ENCODE data around the gene NCF4. TPM values are rescaled to one million over a fixed set of nuclear protein-coding genes. Genes with fewer than 3 reads are reported as not detected.

NCF4 gene
- total RNA-seq, 1 donor: 0.36 TPM

DNA sequence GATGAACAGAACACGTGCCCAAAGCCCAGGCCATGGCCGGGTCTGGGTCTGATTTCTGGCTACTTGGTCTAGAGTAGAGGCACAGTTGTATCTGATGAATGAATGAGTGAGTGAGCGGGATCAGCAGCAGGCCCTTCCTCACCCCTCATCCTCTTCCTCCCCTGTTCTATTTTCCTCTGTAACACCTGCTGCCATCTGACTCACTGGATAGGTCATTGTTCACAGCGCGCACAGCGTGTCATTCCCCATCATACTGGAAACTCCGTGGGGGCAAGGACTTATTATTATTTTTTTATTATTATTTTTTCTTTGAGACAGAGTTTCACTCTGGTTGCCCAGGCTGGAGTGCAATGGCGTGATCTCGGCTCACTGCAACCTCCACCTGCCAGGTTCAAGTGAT, 13.9 kb downstream of the NCF4 start:
- DNase-seq (ENCODE audit: insufficient read length, low spot score, missing footprints): no peak
- no peaks in the 10 kb centered on the region for H4K20me1 ChIP-seq (ENCODE audit: insufficient read depth, low read length)
- peaks cover 30% of the 10 kb centered on the region for H3K4me1 ChIP-seq (ENCODE audit: insufficient read depth, low read length)
- H3K9me3 ChIP-seq (ENCODE audit: low read depth, low read length): no peaks in the 10 kb centered on the region
- no peaks in the 10 kb centered on the region for H3K36me3 ChIP-seq (ENCODE audit: insufficient read depth, low read length)
- no peaks in the 10 kb centered on the region for H3K79me2 ChIP-seq (ENCODE audit: insufficient read depth, low read length)
- H2AFZ ChIP-seq (ENCODE audit: low read length): no peak overlapping the region
- H3K4me2 ChIP-seq (ENCODE audit: insufficient read depth, low read length): no peak overlapping the region
- no peak overlapping the region for H3K27ac ChIP-seq (ENCODE audit: low read depth, low read length)
- TF ChIP-seq, protein P1, sequence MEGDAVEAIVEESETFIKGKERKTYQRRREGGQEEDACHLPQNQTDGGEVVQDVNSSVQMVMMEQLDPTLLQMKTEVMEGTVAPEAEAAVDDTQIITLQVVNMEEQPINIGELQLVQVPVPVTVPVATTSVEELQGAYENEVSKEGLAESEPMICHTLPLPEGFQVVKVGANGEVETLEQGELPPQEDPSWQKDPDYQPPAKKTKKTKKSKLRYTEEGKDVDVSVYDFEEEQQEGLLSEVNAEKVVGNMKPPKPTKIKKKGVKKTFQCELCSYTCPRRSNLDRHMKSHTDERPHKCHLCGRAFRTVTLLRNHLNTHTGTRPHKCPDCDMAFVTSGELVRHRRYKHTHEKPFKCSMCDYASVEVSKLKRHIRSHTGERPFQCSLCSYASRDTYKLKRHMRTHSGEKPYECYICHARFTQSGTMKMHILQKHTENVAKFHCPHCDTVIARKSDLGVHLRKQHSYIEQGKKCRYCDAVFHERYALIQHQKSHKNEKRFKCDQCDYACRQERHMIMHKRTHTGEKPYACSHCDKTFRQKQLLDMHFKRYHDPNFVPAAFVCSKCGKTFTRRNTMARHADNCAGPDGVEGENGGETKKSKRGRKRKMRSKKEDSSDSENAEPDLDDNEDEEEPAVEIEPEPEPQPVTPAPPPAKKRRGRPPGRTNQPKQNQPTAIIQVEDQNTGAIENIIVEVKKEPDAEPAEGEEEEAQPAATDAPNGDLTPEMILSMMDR (IDR thresholded peaks at IDR 0.05; ENCODE audit: extremely low read depth, low read depth, low read length): no peak
- no peaks in the 10 kb centered on the region for H3K27me3 ChIP-seq (ENCODE audit: insufficient read depth, low read length)
- no peak overlapping the region for H3K4me3 ChIP-seq (ENCODE audit: insufficient read depth, low read length)

DNA sequence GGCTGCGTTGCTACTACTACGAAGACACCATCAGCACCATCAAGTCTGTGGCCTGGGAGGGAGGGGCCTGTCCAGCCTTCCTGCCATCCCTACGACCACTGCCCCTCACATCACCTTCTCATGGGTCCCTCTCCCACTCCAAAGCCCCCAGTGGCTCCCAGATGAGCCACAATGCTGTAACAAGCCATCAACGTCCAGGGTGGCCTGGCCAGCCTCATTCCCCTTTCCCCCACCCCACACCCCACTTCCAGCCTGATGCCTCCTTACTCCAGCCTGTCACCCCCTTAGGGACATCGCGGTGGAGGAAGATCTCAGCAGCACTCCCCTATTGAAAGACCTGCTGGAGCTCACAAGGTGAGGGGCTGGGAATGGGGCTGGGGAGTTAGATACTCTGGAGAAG, 14.9 kb downstream of the NCF4 start:
- H2AFZ ChIP-seq (ENCODE audit: low read length): no peak overlapping the region
- no peaks in the 10 kb centered on the region for H3K27me3 ChIP-seq (ENCODE audit: insufficient read depth, low read length)
- H3K4me1 ChIP-seq (ENCODE audit: insufficient read depth, low read length): peaks cover 30% of the 10 kb centered on the region
- H3K4me3 ChIP-seq (ENCODE audit: insufficient read depth, low read length): no peak overlapping the region
- no peaks in the 10 kb centered on the region for H3K36me3 ChIP-seq (ENCODE audit: insufficient read depth, low read length)
- H3K79me2 ChIP-seq (ENCODE audit: insufficient read depth, low read length): no peaks in the 10 kb centered on the region
- H3K27ac ChIP-seq (ENCODE audit: low read depth, low read length): no peak overlapping the region
- no peaks in the 10 kb centered on the region for H4K20me1 ChIP-seq (ENCODE audit: insufficient read depth, low read length)
- no peaks in the 10 kb centered on the region for H3K9me3 ChIP-seq (ENCODE audit: low read depth, low read length)
- no peak for DNase-seq (ENCODE audit: insufficient read length, low spot score, missing footprints)
- TF ChIP-seq, protein P1 (IDR thresholded peaks at IDR 0.05; ENCODE audit: extremely low read depth, low read depth, low read length): no peak
- H3K4me2 ChIP-seq (ENCODE audit: insufficient read depth, low read length): no peak overlapping the region

DNA sequence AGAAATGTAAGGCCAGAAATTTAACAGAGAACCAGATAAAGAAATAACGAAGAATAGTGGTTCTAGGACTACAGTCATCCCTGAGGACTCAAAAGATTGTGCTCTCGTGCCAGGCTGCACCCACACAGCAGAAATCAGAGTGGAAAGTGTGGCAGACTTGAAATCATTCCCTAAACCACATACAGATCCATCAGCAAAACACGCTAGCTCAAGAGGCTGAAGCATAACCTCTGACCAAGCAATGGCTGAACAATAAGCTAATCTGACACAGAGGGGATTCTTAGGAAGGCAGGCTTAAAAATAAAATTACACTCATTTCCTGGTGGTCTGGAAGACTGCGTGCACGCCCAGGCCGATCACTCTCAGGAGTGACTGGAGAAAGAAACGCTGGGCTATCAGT, 19.0 kb downstream of the NCF4 start:
- peak; percentile 92 for DNase-seq (ENCODE audit: insufficient read length, low spot score, missing footprints)
- Histone ChIP-seq H3K36me3 (ENCODE audit: insufficient read depth, low read length) (no peaks in the 10 kb centered on the region), H3K4me3 (ENCODE audit: insufficient read depth, low read length) (no peak overlapping the region), H3K27ac (ENCODE audit: low read depth, low read length) (peak overlapping the region; percentile 73), H3K9me3 (ENCODE audit: low read depth, low read length) (peaks cover 5% of the 10 kb centered on the region), H3K4me1 (ENCODE audit: insufficient read depth, low read length) (peaks cover 15% of the 10 kb centered on the region), H3K79me2 (ENCODE audit: insufficient read depth, low read length) (no peaks in the 10 kb centered on the region), H3K4me2 (ENCODE audit: insufficient read depth, low read length) (peak overlapping the region; percentile 3), H2AFZ (ENCODE audit: low read length) (no peak overlapping the region), H4K20me1 (ENCODE audit: insufficient read depth, low read length) (no peaks in the 10 kb centered on the region), H3K27me3 (ENCODE audit: insufficient read depth, low read length) (no peaks in the 10 kb centered on the region)
- TF ChIP-seq, protein P1 (IDR thresholded peaks at IDR 0.05; ENCODE audit: extremely low read depth, low read depth, low read length): no peak

DNA sequence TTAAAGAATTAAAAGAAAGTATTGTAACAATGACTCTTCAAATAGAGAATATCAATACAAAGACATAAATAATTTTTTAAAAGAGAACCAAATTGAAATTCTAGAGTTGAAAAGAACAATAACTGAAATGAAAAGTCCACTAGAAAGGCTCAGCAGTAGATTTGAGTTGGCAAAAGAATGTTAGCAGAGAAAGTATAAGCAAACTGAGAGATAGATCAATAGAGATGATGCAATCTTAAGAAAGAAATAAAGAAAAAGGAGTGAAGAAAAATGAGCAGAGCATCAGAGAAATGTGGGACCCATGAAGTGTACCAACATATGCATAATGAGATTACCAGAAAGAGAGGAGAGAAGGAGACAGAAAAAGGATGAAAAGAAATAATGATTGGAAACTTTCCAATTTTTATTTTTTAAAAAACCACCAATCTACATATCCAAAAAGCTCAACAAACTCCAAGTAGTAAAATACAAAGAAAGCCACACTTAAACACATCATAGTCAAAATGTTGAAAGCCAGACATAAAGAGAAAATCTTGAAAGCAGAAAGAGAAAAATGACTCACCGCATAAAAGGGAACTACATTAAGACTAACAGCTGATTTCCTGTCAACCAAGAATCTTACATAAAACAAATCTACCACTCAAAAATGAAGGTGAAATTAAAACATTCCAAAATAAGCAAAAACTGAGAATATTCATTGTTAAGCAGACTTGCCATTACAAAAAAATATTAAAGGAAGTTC, 20.9 kb downstream of the NCF4 start:
- Histone ChIP-seq H3K4me2 (ENCODE audit: insufficient read depth, low read length) (no peak overlapping the region), H3K9me3 (ENCODE audit: low read depth, low read length) (peaks cover 5% of the 10 kb centered on the region), H3K79me2 (ENCODE audit: insufficient read depth, low read length) (no peaks in the 10 kb centered on the region), H3K4me1 (ENCODE audit: insufficient read depth, low read length) (peaks cover 21% of the 10 kb centered on the region), H3K36me3 (ENCODE audit: insufficient read depth, low read length) (no peaks in the 10 kb centered on the region), H2AFZ (ENCODE audit: low read length) (no peak overlapping the region), H3K4me3 (ENCODE audit: insufficient read depth, low read length) (no peak overlapping the region), H4K20me1 (ENCODE audit: insufficient read depth, low read length) (no peaks in the 10 kb centered on the region), H3K27ac (ENCODE audit: low read depth, low read length) (no peak overlapping the region), H3K27me3 (ENCODE audit: insufficient read depth, low read length) (peaks cover 3% of the 10 kb centered on the region)
- TF ChIP-seq, protein P1 (IDR thresholded peaks at IDR 0.05; ENCODE audit: extremely low read depth, low read depth, low read length): no peak
- no peak for DNase-seq (ENCODE audit: insufficient read length, low spot score, missing footprints)

All from osteoblast (primary cell).